EL (cell line): ENCODE results near the gene ATOH8.

ENCODE experiments used
- DNase-seq: peaks from one replicate; pipeline ENCODE4 v3.0.0-alpha.2; 2016

Gene ATOH8

DNA sequence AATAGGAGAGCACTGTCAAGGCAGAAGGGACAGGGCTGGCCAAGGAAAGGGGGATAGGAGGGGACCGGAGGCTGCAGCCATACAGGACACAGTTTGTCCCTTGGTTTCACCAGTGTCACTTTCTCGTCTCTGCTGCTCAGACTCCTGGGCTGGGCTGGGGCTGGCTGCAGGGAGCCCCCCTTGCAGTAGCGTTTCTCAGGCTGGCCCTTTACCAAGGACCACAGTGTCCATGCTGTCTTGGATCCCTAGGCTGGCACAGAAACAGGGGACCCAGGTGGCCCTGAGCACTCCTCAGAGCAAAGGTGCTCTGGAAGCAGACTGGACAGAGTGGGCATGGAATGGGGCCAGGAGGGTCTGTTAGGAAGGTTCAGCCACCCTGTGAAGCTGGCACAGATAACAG is 34.8 kb downstream of the ATOH8 start:
- DNase-seq = no peak

- DNase-seq = no peak
Observed at GRCh38 chr2:85789271-85789670, 35.5 kb downstream of the ATOH8 start.

- DNase-seq = no peak
Observed at GRCh38 chr2:85790032-85790431, 36.2 kb downstream of the ATOH8 start.

GRCh38 chr2:85790499-85791188 is 36.9 kb downstream of the ATOH8 start:
- no peak for DNase-seq

- no peak for DNase-seq
Observed at GRCh38 chr2:85791704-85792565, 38.1 kb downstream of the ATOH8 start.

DNA sequence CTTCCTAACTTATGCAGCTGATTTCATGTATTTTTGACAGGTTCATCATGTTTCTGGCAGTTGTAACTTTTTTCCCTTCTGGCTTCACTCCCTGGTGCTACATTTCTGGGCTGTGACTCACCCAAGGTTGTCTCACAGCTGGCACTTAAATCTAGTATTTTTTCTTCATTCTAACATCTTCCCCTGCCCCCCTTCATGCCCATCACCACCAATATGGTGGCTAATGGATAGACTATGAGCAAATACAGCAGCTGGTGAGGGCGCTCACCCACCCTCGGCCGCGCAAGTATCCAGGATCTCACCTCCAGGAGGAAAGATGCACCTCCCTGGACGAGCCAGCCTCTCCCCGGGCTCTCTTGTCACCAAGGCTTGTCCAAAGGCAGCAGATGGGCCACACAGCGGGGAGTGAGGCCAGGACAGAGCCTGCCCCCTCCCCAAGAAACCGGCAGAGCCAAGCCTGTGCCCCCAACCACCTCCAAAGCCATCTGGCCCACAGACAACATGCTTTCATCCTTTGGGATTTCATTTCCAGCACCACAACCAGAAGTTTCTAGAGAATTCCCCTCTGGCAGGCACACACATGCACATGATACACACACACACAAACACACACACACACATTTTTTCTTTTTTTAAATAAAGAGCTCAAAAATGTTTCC is 39.1 kb downstream of the ATOH8 start:
- peak; percentile 81 for DNase-seq

- no peak for DNase-seq
Observed at GRCh38 chr2:85793584-85793983, 39.8 kb downstream of the ATOH8 start.

DNA sequence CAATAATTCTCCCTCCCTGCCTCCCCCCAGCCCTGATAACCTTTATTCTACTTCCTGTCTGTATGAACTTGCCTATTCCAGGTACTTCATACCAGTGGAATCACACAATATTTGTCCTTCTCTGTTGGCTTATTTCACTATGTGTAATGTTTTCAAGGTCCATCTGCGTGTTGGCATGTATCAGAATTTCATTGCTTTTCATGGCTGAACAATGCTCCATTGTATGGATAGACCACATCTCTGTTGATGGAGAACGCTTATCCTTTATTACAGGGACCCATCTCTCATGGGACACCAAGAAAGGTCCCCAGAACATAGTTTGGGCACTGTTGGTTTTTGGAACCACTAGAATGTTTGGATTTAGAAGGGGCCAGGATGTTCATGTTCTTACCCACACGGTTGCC is 40.2 kb downstream of the ATOH8 start:
- DNase-seq = no peak

GRCh38 chr2:85794491-85795121 is 40.8 kb downstream of the ATOH8 start:
- no peak for DNase-seq

- DNase-seq = no peak
Observed at GRCh38 chr2:85795331-85796045, 41.7 kb downstream of the ATOH8 start.

DNA sequence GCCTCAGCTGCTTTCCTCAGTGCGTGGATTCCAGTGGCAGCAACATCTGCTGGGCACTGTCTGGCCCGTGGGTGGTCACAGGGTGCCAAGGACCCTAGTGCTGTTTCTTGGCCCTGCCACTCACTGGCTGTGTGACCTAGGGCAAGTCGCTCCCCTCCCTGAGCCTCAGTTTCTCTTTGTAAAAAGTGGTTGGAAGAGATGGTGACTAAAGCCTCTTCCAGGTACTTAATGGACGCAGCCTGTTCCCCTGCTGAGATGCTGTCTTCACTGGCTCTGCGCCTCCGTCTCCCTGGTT is 42.2 kb downstream of the ATOH8 start:
- no peak for DNase-seq

GRCh38 chr2:85796341-85797262 is 42.8 kb downstream of the ATOH8 start:
- peak; percentile 36 for DNase-seq

DNA sequence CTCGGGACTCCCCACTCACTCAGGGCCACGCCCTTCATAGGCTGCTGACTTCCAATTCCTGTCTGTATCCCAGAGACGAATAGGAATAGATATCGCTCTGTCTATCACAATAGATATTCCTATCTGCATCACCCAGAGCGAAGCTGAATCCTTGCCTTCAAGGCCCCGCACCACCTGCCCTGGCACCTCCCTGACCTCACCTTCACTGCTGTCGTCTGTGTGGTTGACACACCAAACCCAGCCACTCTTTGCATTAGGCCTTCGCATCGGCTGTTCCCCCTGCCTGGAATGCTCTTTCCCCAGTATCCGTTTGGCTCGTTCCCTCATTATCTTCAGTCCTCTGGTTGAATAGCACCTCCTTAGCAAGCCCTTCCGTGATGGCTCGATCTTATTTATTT is 43.5 kb downstream of the ATOH8 start:
- no peak for DNase-seq

DNA sequence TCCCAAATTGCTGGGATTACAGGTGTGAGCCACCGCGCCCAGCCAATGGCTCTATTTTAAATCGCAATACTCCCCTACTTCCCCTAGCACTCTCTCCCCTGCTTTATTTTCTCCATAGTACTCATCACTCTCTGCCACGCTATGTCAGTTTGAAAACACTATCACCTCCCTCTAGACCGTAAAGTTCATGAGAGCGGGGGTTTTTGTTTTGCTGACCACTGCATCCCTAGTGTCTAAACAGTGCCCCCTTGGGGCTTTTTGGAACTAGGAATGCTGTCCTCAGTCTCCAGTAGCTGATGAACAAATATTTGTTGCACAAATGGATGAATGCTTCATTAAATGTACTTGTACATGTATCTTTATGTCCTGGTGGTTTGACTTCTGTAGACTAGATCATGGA is 44.1 kb downstream of the ATOH8 start:
- peak; percentile 58 for DNase-seq

DNA sequence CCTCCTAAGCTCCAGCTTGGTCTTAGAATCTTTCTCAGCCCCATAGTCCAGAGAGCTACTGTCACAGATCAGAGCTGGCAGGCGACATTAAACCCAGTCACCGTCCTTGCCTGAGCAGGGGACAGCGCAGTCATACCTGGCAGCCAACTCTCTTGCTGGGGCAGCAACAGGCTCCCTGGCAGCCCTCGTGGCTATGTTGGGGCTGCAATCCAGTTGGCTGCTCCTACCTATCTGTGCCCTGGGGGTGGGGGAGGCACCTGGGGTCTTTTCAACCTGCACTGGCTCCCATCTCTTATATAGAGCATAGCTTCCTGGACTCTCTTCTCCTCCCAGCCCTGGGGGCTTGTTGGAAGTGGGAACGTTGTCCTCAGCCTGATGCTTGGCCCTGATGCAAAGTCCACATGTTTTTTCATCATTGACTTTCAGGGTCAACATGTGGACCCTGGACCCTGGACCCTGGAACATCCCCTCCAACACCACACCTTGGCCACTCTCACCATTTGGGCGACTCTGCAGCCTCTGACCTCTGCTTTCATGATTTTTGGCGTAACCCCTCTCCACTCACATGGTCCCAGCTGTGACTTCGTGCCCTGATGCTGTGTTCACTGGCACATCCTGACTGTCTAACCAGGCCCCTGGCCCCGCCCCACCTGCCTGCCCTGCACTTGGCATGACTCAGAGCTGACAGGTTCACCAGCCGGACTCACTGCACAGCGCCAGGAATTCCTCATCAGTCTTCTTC is 45.6 kb downstream of the ATOH8 start:
- DNase-seq = peak; percentile 25

GRCh38 chr2:85800586-85800985 is 46.8 kb downstream of the ATOH8 start:
- DNase-seq = no peak

DNA sequence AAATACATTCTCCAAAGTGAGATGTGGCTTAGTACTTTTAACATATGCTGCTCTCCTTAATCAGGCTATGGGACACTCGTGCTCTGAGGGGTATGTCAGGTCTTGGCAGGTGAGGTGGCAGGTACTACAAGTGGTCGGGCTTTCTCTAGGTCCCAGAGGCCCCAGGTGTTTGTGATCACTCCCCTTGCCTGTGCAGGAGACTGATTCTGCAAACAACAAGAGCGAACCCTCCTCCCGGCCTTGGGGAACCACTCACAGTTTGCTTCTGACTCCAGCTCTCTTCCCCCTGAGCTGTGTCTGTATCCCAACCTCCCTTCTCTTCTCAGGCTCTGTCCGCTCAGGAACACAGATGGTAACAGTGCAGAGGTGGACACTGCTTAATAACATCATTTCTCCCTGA is 48.1 kb downstream of the ATOH8 start:
- no peak for DNase-seq

- no peak for DNase-seq
Observed at GRCh38 chr2:85802354-85803103, 48.7 kb downstream of the ATOH8 start.

DNA sequence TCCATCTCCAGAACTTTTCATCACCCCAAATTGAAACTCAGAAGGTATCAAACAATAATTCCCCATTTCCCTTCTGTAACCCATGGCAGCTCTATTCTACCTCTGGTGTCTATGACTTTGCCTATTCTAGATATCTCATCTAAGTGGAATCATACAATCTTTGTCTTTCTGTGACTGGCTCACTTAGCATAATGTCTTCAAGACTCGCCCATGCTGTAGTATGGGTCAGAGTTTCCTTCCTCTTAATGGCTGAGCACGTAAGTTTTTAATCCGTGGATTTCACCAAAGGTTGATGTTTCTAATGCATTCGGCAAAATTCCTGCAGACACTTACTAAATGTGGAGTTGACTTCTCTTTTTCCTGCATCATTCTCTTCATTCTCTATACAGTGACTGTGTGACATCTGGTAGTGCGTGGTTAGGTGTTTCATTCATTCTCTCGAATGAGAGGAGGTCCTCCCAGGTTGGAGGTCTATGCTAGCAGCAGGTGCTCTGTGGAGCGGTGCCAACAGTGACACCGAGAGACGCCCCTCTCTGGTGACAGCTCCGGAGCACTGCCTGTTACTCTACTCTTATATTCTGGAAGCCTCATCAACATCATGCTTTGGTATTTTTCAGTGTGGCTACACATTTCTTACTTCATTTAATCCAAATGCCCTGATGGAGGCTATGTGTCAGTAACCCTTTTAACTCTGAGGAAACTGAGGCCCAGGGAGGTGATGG is 50.1 kb downstream of the ATOH8 start:
- no peak for DNase-seq

DNA sequence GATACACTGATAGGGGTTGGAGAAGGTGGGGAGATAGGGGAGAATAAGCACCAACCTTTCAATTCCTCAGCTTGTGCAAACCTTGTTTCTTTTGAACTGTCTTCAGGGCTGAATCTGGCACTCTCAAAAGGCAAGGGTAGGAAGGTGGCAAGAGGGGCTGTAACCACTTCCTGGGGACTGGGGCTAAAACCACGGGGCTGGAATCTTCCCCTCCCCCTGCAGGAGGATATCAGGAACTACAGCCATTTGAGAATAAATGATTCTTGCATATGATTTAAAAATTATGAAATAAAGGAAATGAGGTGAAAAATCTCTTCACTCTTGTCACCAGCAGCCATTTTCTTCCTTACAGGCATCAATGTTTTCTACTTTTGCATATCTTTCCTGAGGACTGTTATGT is 50.8 kb downstream of the ATOH8 start:
- peak; percentile 45 for DNase-seq
